HL-60 (cell line): ENCODE measurements around the gene OR52W1.

Experiments
- DNase-seq, 2 experiments: peaks; one replicate each; pipeline ENCODE4 v3.0.0-alpha.2; 2010 to 2020; ENCODE audit warnings: low read depth in 1 of 2, low spot score in 1 of 2
- H3K27ac ChIP-seq: fragments of 250-450 bp; sonication (Bioruptor Pico); replicated peaks from 2 replicates; pipeline ENCODE4 v1.5.1; 2020; ENCODE audit warnings: mild to moderate bottlenecking, moderate library complexity
- H3K27me3 ChIP-seq: fragments of 250-450 bp; sonication (Bioruptor Pico); 2 replicates; pipeline ENCODE4 v1.5.1; 2021; ENCODE audit warnings: mild to moderate bottlenecking, moderate library complexity; ENCODE audit not compliant: insufficient read depth, poor library complexity, severe bottlenecking
- H3K4me3 ChIP-seq: replicated peaks from 2 replicates; pipeline ENCODE4 v1.5.1; 2011; ENCODE audit warnings: mild to moderate bottlenecking, control low read depth, low read length; ENCODE audit not compliant: insufficient read depth
- CTCF ChIP-seq: IDR thresholded peaks from one replicate; pipeline ENCODE4 v1.5.1; 2011; ENCODE audit warnings: low read length, control low read depth, inconsistent platforms; ENCODE audit not compliant: insufficient read depth
- GABPA ChIP-seq: IDR thresholded peaks from 2 replicates; pipeline ENCODE4 v1.6.1; 2012; ENCODE audit warnings: low read depth
- POLR2AphosphoS5 ChIP-seq: IDR thresholded peaks from 2 replicates; pipeline ENCODE4 v1.6.1; 2012; ENCODE audit warnings: low read depth
- REST ChIP-seq: IDR thresholded peaks from 2 replicates; pipeline ENCODE4 v1.6.1; 2012; ENCODE audit warnings: low read depth; ENCODE audit not compliant: insufficient replicate concordance
- SPI1 ChIP-seq: IDR thresholded peaks from 2 replicates; pipeline ENCODE4 v1.6.1; 2012; ENCODE audit warnings: low read depth, mild to moderate bottlenecking, borderline replicate concordance

The OR52W1 gene

GRCh38 chr11:6200975-6201374 is 2.0 kb downstream of the OR52W1 start:
- no peak overlapping the region for H3K4me3 ChIP-seq
- no peaks in the 10 kb centered on the region for H3K27me3 ChIP-seq
- TF ChIP-seq GABPA (peak; percentile 59; the same call in 1 of the 2 replicates), REST (peak; percentile 48), SPI1 (peak; percentile 99), POLR2AphosphoS5 (peak; percentile 94), CTCF (no peak)
- peak; percentile 99 to 100 for DNase-seq
- peak overlapping the region; percentile 92 for H3K27ac ChIP-seq

- Histone ChIP-seq H3K27me3 (no peaks in the 10 kb centered on the region), H3K4me3 (no peak overlapping the region), H3K27ac (peak overlapping the region; percentile 92)
- TF ChIP-seq CTCF = no peak
- no peak for TF ChIP-seq GABPA
- no peak for TF ChIP-seq SPI1
- no peak for TF ChIP-seq REST
- no peak for TF ChIP-seq POLR2AphosphoS5
- peak; percentile 51 to 78 for DNase-seq
Observed at GRCh38 chr11:6201481-6201880, 2.5 kb downstream of the OR52W1 start.

GRCh38 chr11:6202041-6202440 is 3.0 kb downstream of the OR52W1 start:
- Histone ChIP-seq H3K4me3 (no peak overlapping the region), H3K27ac (peak overlapping the region; percentile 92), H3K27me3 (no peaks in the 10 kb centered on the region)
- no peak for TF ChIP-seq REST
- no peak for TF ChIP-seq POLR2AphosphoS5
- TF ChIP-seq GABPA = no peak
- TF ChIP-seq SPI1 = no peak
- no peak for TF ChIP-seq CTCF
- no peak for DNase-seq
